WTC11 (cell line): Measurements from ENCODE around the gene UBE2S. TPM values are rescaled to one million over a fixed set of nuclear protein-coding genes. Genes with fewer than 3 reads are reported as not detected.

ENCODE experiments used
- ATAC-seq: fragments of 200-7000 bp; cut with Tn5 transposase; 2 replicates; pipeline ENCODE4 v1.10.0; 2021; ENCODE audit warnings: mild to moderate bottlenecking, moderate library complexity
- CTCF ChIA-PET: fragments of 300-600 bp; sonication (Branson Sonifier 250); formaldehyde crosslinking; loops from one replicate; lab custom pipeline; 2021; ENCODE audit warnings: antibody characterized with exemption; lab: Charles Lee
- POLR2A ChIA-PET: fragments of 350-600 bp; sonication (Branson Sonifier 250); formaldehyde crosslinking; loops from one replicate; lab custom pipeline; 2021; ENCODE audit warnings: antibody characterized with exemption; lab: Charles Lee
- DNase-seq: peaks from one replicate; pipeline ENCODE4 v3.0.0; 2021; ENCODE audit warnings: low spot score
- H3K27ac Mint-ChIP-seq: 2 replicates; pipeline ENCODE4 v1.8.0; 2021; ENCODE audit warnings: mixed read lengths
- H3K27me3 Mint-ChIP-seq: 2 replicates; pipeline ENCODE4 v1.8.0; 2021; ENCODE audit warnings: low read depth, mild to moderate bottlenecking, moderate library complexity, mixed read lengths
- H3K36me3 Mint-ChIP-seq: 2 replicates; pipeline ENCODE4 v1.8.0; 2021; ENCODE audit warnings: mixed read lengths
- H3K4me1 Mint-ChIP-seq: 2 replicates; pipeline ENCODE4 v1.8.0; 2022; ENCODE audit warnings: mixed read lengths
- H3K4me3 Mint-ChIP-seq: 2 replicates; pipeline ENCODE4 v1.8.0; 2021; ENCODE audit warnings: mild to moderate bottlenecking, moderate library complexity, mixed read lengths
- H3K9me3 Mint-ChIP-seq: 2 replicates; pipeline ENCODE4 v1.8.0; 2021; ENCODE audit warnings: mixed read lengths
- AFF4 ChIP-seq: sonication (generic); formaldehyde crosslinking; IDR thresholded peaks from 2 replicates; pipeline ENCODE4 v1.8.1; 2023; ENCODE audit warnings: mild to moderate bottlenecking, missing genetic modification reagents, borderline replicate concordance
- ATF6 ChIP-seq: sonication (generic); formaldehyde crosslinking; IDR thresholded peaks from 2 replicates; pipeline ENCODE4 v1.8.1; 2023; ENCODE audit warnings: mild to moderate bottlenecking, missing genetic modification reagents
- ELF4 ChIP-seq: sonication (generic); formaldehyde crosslinking; IDR thresholded peaks from 2 replicates; pipeline ENCODE4 v1.8.1; 2022; ENCODE audit warnings: low read depth, mild to moderate bottlenecking, moderate library complexity, missing genetic modification reagents
- HMGXB4 ChIP-seq: sonication (generic); formaldehyde crosslinking; IDR thresholded peaks from 2 replicates; pipeline ENCODE4 v1.8.1; 2023; ENCODE audit warnings: mild to moderate bottlenecking, moderate library complexity, missing genetic modification reagents
- KAT7 ChIP-seq: sonication (generic); formaldehyde crosslinking; IDR thresholded peaks from 2 replicates; pipeline ENCODE4 v1.8.1; 2023; ENCODE audit warnings: missing genetic modification reagents, mild to moderate bottlenecking, borderline replicate concordance
- NR2C2 ChIP-seq: sonication (generic); formaldehyde crosslinking; IDR thresholded peaks from 2 replicates; pipeline ENCODE4 v1.8.0; 2022; ENCODE audit warnings: mild to moderate bottlenecking, missing genetic modification reagents
- PRDM15 ChIP-seq: sonication (generic); formaldehyde crosslinking; IDR thresholded peaks from 2 replicates; pipeline ENCODE4 v1.8.0; 2022; ENCODE audit warnings: missing genetic modification reagents
- SP1 ChIP-seq: sonication (generic); formaldehyde crosslinking; conservative IDR thresholded peaks from 2 replicates; pipeline ENCODE4 v1.8.1; 2022; ENCODE audit warnings: missing genetic modification reagents
- ZNF121 ChIP-seq: sonication (generic); formaldehyde crosslinking; IDR thresholded peaks from 2 replicates; pipeline ENCODE4 v1.8.0; 2023; ENCODE audit warnings: missing genetic modification reagents
- ZNF219 ChIP-seq: sonication (generic); formaldehyde crosslinking; IDR thresholded peaks from 2 replicates; pipeline ENCODE4 v1.8.0; 2023; ENCODE audit warnings: missing genetic modification reagents, mild to moderate bottlenecking, borderline replicate concordance
- ZNF317 ChIP-seq: sonication (generic); formaldehyde crosslinking; IDR thresholded peaks from 2 replicates; pipeline ENCODE4 v1.8.1; 2023; ENCODE audit warnings: low read depth, mild to moderate bottlenecking, moderate library complexity, missing genetic modification reagents, borderline replicate concordance
- ZNF416 ChIP-seq: fragments of 250-450 bp; sonication (Bioruptor Pico); IDR thresholded peaks from 2 replicates; pipeline ENCODE4 v1.9.0; 2021; ENCODE audit warnings: mild to moderate bottlenecking, inconsistent platforms
- total RNA-seq: library from RNA; stranded (reverse); gene quantifications from 3 replicates; pipeline ENCODE4 v1.2.3, GENCODE V29; 2021

UBE2S gene
- total RNA-seq, 1 experiment from 2014 or later, result 442 TPM

GRCh38 chr19:55383279-55384130 is 24.1 kb downstream of the UBE2S start:
- CTCF ChIA-PET, result interaction anchor here (0.6 to 3.0 kb wide), 28 partner anchors 8 to 271 kb away, joined by 3 to 26 read pairs (median 4); partner anchors contain the start of genes DNAAF3, HSPBP1, IL11 and KMT5C
- Mint-ChIP-seq H3K27ac (peak overlapping the region; percentile 78; the same call in 1 of the 2 replicates), H3K4me1 (peaks cover 34% of the 10 kb centered on the region), H3K4me3 (peak overlapping the region; percentile 79), H3K27me3 (peaks cover 36% of the 10 kb centered on the region), H3K36me3 (peaks cover 28% of the 10 kb centered on the region), H3K9me3 (no peaks in the 10 kb centered on the region)
- ATAC-seq (no peak; the same call in none of the 2 replicates), DNase-seq (peak; percentile 73)
- TF ChIP-seq ZNF317 (CRISPR knock-in tag) (no peak), ZNF416 (0 out of 2 replicates have a peak, but pooled peaks have one; percentile 42), ATF6 (CRISPR knock-in tag) (no peak), PRDM15 (0 out of 2 replicates have a peak, but pooled peaks have one; percentile 10), HMGXB4 (CRISPR knock-in tag) (peak; percentile 26; the same call in 1 of the 2 replicates), ZNF121 (no peak), SP1 (CRISPR knock-in tag) (0 out of 2 replicates have a peak, but pooled peaks have one; percentile 23)
- POLR2A ChIA-PET, result interaction anchor here (0.5 to 2.2 kb wide), 13 partner anchors 8 to 307 kb away, joined by 3 to 21 read pairs (median 3); partner anchors contain the start of genes IL11, KMT5C and UBE2S

- POLR2A ChIA-PET, result interaction anchor here (2.1 kb wide), 1 partner anchor 41 kb away, joined by 6 read pairs; no protein-coding TSS in a partner anchor
Observed at GRCh38 chr19:55382522-55383054, 25.0 kb downstream of the UBE2S start.

More at GRCh38 chr19:55382522-55383054, 25.0 kb downstream of the UBE2S start:
- CTCF ChIA-PET, result interaction anchor here (0.8 to 3.0 kb wide), 9 partner anchors 10 to 222 kb away, joined by 3 to 26 read pairs (median 4); partner anchors contain the start of gene KMT5C
- peaks cover 41% of the 10 kb centered on the region for H3K27me3 Mint-ChIP-seq
- H3K9me3 Mint-ChIP-seq, result no peaks in the 10 kb centered on the region
- no peak for TF ChIP-seq NR2C2
- TF ChIP-seq AFF4 (CRISPR knock-in tag), result no peak
- no peak for TF ChIP-seq ZNF219
- no peak for TF ChIP-seq KAT7 (CRISPR knock-in tag)
- TF ChIP-seq ELF4 (CRISPR knock-in tag), result no peak
- TF ChIP-seq PRDM15, result no peak
- H3K4me1 Mint-ChIP-seq, result peaks cover 34% of the 10 kb centered on the region
- DNase-seq (no peak), ATAC-seq (no peak)
- H3K4me3 Mint-ChIP-seq, result peak overlapping the region; percentile 79
- H3K36me3 Mint-ChIP-seq, result peaks cover 19% of the 10 kb centered on the region
- H3K27ac Mint-ChIP-seq, result no peak overlapping the region
